Thoracic aorta (tissue), 2 donors: Measurements from ENCODE around the gene ZNRF1. TPM values are rescaled to one million over a fixed set of nuclear protein-coding genes. Genes with fewer than 3 reads are reported as not detected.

Source experiments
- ATAC-seq: fragments of 150-250 bp; one replicate; pipeline ENCODE4 v1.8.0; 2017; ENCODE audit warnings: low read depth; ENCODE audit not compliant: insufficient number of reproducible peaks, low FRiP score
- DNase-seq: peaks from one replicate; pipeline ENCODE4 v3.0.0-alpha.2; 2020; ENCODE audit warnings: low spot score
- H3K27ac ChIP-seq, 2 donors: fragments of 200-600 bp; sonication (generic); 1 replicate in 1 of 2; 2 replicates in 1 of 2; pipeline ENCODE4 v1.5.1; 2016; ENCODE audit warnings: mild to moderate bottlenecking in 2 of 2, moderate library complexity in 2 of 2
- H3K27me3 ChIP-seq: fragments of 200-600 bp; sonication (generic); replicated peaks from 2 replicates; pipeline ENCODE4 v1.6.0; 2016; ENCODE audit warnings: mild to moderate bottlenecking; ENCODE audit not compliant: insufficient read depth
- H3K36me3 ChIP-seq: fragments of 200-600 bp; sonication (generic); one replicate; pipeline ENCODE4 v1.5.1; 2016
- H3K4me1 ChIP-seq, 2 donors: fragments of 200-600 bp; sonication (generic); 1 replicate in 1 of 2; 2 replicates in 1 of 2; pipeline versions ENCODE4 v1.5.1 to v1.6.0; 2016; ENCODE audit warnings: low read depth in 2 of 2, mild to moderate bottlenecking in 1 of 2; ENCODE audit not compliant: control insufficient read depth in 1 of 2
- H3K4me3 ChIP-seq: fragments of 200-600 bp; sonication (generic); 2 replicates; pipeline ENCODE4 v1.5.1; 2016; ENCODE audit warnings: mild to moderate bottlenecking
- H3K9me3 ChIP-seq: fragments of 200-600 bp; sonication (generic); 2 replicates; pipeline ENCODE4 v1.5.1; 2016
- total RNA-seq, 2 donors: library from RNA; depleted of rRNA; stranded (reverse); fragments of >200 nt; gene quantifications; one replicate each; pipeline versions ENCODE4 v1.1.0 to v1.2.3, GENCODE V29; 2016
- TF ChIP-seq, protein P1 (sequence below): fragments of 200-600 bp; sonication (generic); IDR thresholded peaks from one replicate; pipeline ENCODE4 v1.5.1; 2019; ENCODE audit warnings: antibody characterized with exemption

The ZNRF1 gene
- total RNA-seq, 2 donors from 2014 or later = 16.9 to 27.1 TPM

DNA sequence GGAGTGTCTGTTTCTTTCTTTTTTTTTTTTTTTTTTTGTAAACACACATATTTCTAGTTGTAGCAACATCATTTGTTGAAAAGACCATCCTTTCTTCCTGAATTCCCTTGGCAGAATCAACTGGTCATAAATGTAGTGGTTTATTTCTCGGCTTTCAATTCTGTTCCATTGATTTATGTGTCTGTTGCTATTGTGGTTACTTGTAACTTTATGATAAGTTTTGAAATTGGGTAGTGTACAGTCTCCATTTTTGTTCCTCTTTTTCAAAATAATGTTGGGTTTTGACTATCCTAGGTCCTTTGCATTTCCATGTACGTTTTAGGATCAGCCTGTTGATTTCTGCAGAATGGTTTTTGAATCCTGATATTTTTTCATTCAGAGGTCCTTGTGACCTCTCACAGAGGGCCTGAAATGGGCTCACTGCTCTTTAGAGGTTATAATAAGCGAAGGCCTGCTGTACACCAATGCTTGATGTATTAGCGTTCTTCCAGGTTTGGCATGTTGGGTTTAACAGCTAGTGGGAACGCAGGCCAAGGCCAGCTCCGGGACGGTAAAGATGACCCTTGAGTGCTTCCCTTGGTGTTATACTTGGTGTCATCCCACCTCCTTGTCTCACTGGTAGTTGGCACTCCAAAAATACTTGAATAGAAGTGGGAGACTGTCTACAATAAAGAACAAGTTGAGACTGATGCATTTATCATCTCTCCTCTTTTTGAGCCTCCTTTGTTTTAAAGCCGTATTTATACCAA, 43.8 kb downstream of the ZNRF1 start:
- DNase-seq (no peak), ATAC-seq (no peak)
- Histone ChIP-seq H3K4me1 (peaks cover 31 to 45% of the 10 kb centered on the region in 2 donors), H3K36me3 (no peaks in the 10 kb centered on the region), H3K4me3 (no peak overlapping the region), H3K9me3 (peaks cover 8% of the 10 kb centered on the region), H3K27ac (peak overlapping the region; percentile 53 to 68), H3K27me3 (no peaks in the 10 kb centered on the region)
- TF ChIP-seq, protein P1, sequence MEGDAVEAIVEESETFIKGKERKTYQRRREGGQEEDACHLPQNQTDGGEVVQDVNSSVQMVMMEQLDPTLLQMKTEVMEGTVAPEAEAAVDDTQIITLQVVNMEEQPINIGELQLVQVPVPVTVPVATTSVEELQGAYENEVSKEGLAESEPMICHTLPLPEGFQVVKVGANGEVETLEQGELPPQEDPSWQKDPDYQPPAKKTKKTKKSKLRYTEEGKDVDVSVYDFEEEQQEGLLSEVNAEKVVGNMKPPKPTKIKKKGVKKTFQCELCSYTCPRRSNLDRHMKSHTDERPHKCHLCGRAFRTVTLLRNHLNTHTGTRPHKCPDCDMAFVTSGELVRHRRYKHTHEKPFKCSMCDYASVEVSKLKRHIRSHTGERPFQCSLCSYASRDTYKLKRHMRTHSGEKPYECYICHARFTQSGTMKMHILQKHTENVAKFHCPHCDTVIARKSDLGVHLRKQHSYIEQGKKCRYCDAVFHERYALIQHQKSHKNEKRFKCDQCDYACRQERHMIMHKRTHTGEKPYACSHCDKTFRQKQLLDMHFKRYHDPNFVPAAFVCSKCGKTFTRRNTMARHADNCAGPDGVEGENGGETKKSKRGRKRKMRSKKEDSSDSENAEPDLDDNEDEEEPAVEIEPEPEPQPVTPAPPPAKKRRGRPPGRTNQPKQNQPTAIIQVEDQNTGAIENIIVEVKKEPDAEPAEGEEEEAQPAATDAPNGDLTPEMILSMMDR = no peak

DNA sequence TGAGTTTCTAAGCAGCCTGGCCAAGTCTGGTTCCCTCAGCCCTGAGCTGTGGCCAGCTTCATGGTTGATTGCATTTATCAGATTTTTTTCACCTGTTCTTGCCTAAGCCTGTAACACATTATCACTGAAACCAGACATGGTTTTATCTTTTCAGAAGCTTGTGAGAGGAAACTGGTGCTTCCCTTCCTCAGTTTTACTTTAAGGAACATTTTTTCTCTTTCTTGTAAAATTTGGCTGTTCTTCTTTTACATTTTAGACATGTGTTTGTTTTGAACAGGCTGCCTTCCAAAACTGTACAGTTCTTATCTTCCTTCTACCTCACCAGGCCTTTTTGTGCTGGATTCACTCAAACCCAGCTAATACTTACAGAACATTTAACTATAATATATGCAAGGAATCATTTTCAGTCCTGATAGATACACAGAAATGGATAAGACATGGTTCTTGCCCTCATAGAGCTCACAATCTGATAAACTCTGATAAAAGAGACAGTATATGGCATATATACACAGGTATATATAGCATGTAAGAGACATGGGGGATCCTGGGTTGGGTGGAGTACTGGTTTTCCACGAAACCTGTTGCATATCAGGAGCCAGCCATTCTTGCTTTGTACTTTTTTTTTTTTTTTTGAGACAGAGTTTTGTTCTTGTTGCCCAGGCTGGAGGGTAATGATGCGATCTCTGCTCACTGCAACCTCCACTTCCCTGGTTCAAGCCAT, 44.5 kb downstream of the ZNRF1 start:
- Histone ChIP-seq H3K9me3 (peaks cover 1% of the 10 kb centered on the region), H3K27ac (peak overlapping the region; percentile 53 to 68), H3K27me3 (no peaks in the 10 kb centered on the region), H3K36me3 (no peaks in the 10 kb centered on the region), H3K4me3 (no peak overlapping the region), H3K4me1 (peaks cover 31 to 52% of the 10 kb centered on the region in 2 donors)
- DNase-seq (no peak), ATAC-seq (no peak)
- TF ChIP-seq, protein P1 = no peak

DNA sequence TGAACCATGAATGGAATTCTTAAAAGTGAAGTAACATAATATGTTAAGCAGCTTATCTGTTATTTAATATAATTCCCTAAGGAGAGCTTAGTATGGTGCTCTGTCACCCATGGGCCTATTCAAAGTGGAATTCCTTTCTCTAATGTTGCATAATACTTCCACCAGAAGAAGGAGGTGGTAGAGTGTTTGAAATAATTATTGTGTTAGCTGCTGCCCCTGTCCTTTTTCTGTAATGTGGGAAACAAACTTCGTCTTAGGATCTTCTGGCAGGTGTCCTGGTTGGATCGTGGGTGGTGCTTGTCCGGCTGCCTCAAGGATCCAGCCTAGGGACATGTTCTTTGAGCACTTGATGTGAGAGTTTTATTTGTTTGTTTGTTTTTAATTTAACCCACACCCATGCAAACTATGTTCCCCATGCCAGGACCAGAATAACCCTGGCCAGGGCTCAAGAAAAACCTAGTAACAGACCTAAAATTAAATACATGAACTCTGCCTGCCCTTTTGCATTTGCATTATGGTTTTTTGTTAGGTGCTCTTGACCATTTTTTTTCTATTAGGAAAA, 46.1 kb downstream of the ZNRF1 start:
- H3K4me1 ChIP-seq = peaks cover 31 to 54% of the 10 kb centered on the region in 2 donors
- H3K27me3 ChIP-seq = no peaks in the 10 kb centered on the region
- ATAC-seq (peak; percentile 44), DNase-seq (no peak)
- H3K4me3 ChIP-seq = peak overlapping the region; percentile 4
- TF ChIP-seq, protein P1 = no peak
- H3K27ac ChIP-seq = peak overlapping the region; percentile 53 to 68
- H3K9me3 ChIP-seq = no peaks in the 10 kb centered on the region
- no peaks in the 10 kb centered on the region for H3K36me3 ChIP-seq

DNA sequence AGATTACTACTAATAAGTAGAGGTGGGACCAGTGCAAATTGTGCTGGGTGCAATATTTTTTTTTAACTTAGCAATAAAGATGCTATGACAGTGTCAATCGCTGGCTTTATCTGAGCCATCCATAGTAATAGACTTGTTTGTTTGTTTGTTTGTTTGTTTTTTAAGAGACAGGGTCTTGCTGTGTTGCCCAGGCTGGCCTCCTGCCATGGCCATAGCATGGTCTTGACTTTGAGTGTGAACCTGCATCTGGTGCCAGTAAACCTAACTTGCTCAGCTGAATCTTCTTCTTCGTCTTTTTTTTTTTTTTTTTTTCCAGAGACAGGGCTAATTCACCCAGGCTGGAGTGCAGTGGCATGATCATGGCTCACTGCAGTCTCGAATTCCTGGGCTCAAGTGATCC, 46.6 kb downstream of the ZNRF1 start:
- H3K36me3 ChIP-seq = no peaks in the 10 kb centered on the region
- ATAC-seq (no peak), DNase-seq (no peak)
- peak overlapping the region; percentile 4 for H3K4me3 ChIP-seq
- H3K9me3 ChIP-seq = no peaks in the 10 kb centered on the region
- H3K27ac ChIP-seq = peak overlapping the region; percentile 53 to 68
- peaks cover 31 to 54% of the 10 kb centered on the region in 2 donors for H3K4me1 ChIP-seq
- H3K27me3 ChIP-seq = no peaks in the 10 kb centered on the region
- TF ChIP-seq, protein P1 = no peak

DNA sequence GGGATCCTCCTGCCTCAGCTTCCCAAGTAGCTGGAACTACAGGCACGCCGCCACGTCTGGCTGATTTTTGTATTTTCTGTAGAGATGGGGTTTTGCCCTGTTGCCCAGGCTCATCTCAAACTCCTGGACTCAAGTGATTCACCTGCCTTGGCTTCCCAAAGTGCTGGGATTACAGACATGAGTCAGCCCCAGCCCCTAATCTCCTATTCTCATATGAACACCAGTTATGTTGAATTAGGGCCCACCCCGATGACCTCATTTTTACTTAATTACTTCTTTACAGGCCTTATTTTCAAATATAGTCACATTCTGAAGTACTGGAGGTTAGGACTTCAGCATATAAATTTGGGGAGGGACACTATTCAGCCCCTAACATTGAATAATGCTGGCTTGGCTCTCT, 49.2 kb downstream of the ZNRF1 start:
- H3K27ac ChIP-seq = peak overlapping the region in 1 of 2 donors; percentile 42
- TF ChIP-seq, protein P1 = no peak
- ATAC-seq = no peak
- H3K4me3 ChIP-seq = no peak overlapping the region
- no peaks in the 10 kb centered on the region for H3K9me3 ChIP-seq
- peaks cover 28 to 46% of the 10 kb centered on the region in 2 donors for H3K4me1 ChIP-seq
- no peak for DNase-seq
- H3K36me3 ChIP-seq = no peaks in the 10 kb centered on the region
- no peaks in the 10 kb centered on the region for H3K27me3 ChIP-seq
